Rectal smooth muscle tissue (tissue), 1 donor: ENCODE results near the gene ZDHHC17.

Experiments
- H3K27ac ChIP-seq: one replicate; pipeline ENCODE4 v1.7.0; 2013; ENCODE audit warnings: low read depth, low read length, inconsistent platforms
- H3K27me3 ChIP-seq: one replicate; pipeline ENCODE4 v1.7.0; 2013; ENCODE audit warnings: low read length; ENCODE audit not compliant: control insufficient read depth, insufficient read depth
- H3K36me3 ChIP-seq: one replicate; pipeline ENCODE4 v1.7.0; 2013; ENCODE audit warnings: low read length; ENCODE audit not compliant: control insufficient read depth, insufficient read depth
- H3K4me1 ChIP-seq: one replicate; pipeline ENCODE4 v1.7.0; 2013; ENCODE audit warnings: low read length; ENCODE audit not compliant: control insufficient read depth, insufficient read depth
- H3K4me3 ChIP-seq: one replicate; pipeline ENCODE4 v1.7.0; 2013; ENCODE audit warnings: low read length
- H3K9ac ChIP-seq: one replicate; pipeline ENCODE4 v1.7.0; 2013; ENCODE audit warnings: low read length

Gene ZDHHC17

DNA sequence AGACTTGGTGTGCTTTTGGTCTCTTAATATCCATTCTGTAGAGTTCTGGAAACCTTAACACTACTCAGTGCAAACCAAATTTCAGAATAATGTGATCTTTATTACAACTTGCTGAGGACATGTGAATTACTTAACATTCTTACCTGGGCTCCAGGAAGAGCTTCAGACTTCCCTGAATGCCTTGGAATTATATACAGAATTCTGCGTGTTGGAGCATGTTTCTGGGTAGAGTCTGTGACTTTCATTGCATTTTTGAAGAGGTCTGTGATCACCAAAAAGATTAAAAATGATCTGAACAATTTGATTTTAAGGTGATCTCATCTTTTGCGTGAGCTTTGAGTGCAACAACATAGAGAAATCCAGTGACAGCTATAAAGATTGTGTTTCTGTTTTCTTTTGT, 35.4 kb downstream of the ZDHHC17 start:
- no peaks in the 10 kb centered on the region for H3K4me1 ChIP-seq
- H3K36me3 ChIP-seq, result peaks cover 7% of the 10 kb centered on the region
- H3K27ac ChIP-seq, result no peak overlapping the region
- H3K9ac ChIP-seq, result no peak overlapping the region
- no peak overlapping the region for H3K4me3 ChIP-seq
- no peaks in the 10 kb centered on the region for H3K27me3 ChIP-seq

DNA sequence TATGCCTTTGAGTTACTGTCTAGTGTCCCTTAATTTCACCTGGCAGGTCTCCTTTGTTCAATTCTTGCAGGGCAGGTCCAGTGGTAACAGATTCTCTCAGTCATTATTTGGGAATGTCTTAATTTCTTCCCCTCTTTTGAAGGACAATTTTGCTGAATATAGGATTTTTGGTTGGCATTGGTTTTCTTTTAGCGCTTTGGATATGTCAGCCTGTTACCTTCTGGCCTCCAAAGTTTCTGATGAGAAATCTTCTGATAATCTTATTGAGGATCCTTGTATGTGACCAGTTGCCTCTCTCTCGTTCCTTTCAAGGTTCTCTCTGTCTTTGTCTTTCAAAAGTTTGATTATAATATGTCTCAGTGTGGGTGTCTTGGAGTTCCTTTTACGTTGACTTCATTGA, 38.1 kb downstream of the ZDHHC17 start:
- no peak overlapping the region for H3K4me3 ChIP-seq
- no peaks in the 10 kb centered on the region for H3K4me1 ChIP-seq
- H3K27ac ChIP-seq, result no peak overlapping the region
- H3K36me3 ChIP-seq, result peaks cover 7% of the 10 kb centered on the region
- H3K27me3 ChIP-seq, result no peaks in the 10 kb centered on the region
- H3K9ac ChIP-seq, result no peak overlapping the region

DNA sequence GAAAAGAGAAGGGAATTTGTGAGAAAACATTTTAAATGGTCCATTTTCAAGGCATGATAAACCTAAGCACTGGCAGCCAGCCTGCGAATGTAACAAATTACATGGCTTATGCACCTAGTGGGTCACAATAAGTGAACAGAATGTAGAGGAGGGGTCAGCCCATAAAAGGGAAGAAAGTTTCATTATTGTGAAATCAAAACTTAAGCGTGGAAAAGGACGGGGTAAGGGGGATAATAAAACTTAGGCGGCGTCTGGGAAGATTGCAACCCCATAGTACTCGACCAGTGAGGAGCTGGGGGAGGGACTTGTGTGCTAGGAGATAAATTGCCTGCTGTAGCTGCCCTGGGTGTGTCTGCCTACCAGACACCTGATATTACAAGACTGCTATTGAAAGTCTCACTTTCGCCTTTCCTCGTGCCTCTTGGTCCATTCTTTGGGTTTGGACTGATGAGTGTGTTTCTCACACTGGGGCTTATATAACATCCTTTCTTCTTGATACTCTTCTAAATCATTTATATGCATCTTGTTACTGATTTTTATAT, 40.6 kb downstream of the ZDHHC17 start:
- H3K36me3 ChIP-seq, result peaks cover 2% of the 10 kb centered on the region

DNA sequence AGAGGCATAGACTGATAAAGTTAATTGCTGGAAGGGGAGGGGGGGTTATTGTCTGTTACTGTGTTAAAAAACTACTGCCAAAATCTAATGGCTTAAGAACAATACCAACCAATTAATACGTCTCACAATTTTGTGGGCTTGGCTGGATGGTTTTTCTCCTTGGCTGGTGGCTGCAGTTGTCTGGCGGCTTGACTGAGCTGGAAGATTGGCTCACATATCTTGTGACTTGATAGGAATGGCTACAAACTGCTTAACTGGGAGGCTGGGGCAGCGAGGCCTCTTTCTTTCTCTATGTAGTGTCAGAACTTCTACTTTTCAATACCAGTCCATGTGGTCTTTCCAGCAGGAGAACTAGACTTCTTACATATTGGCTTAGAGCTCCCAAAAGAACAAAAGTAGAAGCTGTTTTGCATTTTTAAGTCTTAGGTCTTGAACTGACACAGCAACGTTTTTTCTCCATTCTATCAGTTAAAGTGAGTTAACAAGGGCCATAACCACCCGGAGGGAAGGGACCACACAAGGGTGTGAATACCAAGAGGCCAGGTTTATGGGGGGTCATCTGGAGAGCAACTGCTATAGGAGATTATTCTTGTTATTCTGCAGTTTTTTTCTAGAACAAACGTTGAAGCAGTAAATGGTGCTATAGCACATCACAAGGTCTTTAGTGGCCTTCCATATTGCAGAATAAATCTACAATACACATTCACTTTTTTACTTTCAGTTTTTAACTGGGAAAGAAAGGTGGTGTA, 46.9 kb downstream of the ZDHHC17 start:
- Histone ChIP-seq H3K27ac (no peak overlapping the region), H3K9ac (no peak overlapping the region), H3K36me3 (no peaks in the 10 kb centered on the region), H3K27me3 (no peaks in the 10 kb centered on the region), H3K4me3 (no peak overlapping the region), H3K4me1 (no peaks in the 10 kb centered on the region)

More for the DNA sequence above, 40.6 kb downstream of the ZDHHC17 start:
- Histone ChIP-seq H3K27ac (no peak overlapping the region), H3K9ac (no peak overlapping the region), H3K4me1 (no peaks in the 10 kb centered on the region), H3K4me3 (no peak overlapping the region), H3K27me3 (no peaks in the 10 kb centered on the region)

DNA sequence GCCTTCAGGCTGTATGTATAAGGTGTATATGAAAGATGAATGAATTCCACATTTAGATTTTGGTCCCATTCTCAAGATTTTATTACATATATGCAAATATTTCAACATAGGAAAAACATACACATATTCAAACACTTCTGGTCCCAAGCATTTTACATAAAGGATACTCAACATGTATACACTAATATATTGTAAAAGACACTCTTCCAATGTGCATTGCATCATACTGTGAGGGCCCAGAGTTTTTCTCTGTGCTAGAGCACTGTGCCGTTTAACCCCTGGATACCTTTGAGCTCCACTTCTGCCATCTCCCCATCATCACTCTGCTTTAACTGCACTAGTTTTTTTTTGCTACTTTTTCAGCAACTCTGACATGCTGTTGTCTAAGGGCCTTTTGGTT, 48.1 kb downstream of the ZDHHC17 start:
- Histone ChIP-seq H3K36me3 (no peaks in the 10 kb centered on the region), H3K4me1 (no peaks in the 10 kb centered on the region), H3K27ac (no peak overlapping the region), H3K9ac (no peak overlapping the region), H3K4me3 (no peak overlapping the region), H3K27me3 (no peaks in the 10 kb centered on the region)

DNA sequence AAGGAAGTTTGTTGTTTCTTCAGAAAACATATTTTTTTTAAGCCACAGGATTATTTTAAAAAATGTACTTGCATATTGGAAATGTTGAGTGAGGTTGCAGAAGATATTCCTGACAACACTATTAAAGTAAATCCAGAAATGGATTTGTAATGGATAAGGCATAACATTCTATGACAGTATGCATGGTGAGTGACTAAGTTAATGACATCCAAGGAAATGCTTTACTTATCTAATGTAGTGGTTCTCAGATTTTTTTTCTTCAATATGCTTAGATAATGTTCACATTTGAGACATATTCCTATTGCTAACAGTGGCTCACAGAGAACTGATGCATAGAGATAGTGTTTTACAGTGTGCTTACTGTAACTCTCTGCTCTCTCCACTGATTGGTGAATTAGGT, 49.4 kb downstream of the ZDHHC17 start:
- Histone ChIP-seq H3K4me1 (no peaks in the 10 kb centered on the region), H3K27me3 (no peaks in the 10 kb centered on the region), H3K4me3 (no peak overlapping the region)

DNA sequence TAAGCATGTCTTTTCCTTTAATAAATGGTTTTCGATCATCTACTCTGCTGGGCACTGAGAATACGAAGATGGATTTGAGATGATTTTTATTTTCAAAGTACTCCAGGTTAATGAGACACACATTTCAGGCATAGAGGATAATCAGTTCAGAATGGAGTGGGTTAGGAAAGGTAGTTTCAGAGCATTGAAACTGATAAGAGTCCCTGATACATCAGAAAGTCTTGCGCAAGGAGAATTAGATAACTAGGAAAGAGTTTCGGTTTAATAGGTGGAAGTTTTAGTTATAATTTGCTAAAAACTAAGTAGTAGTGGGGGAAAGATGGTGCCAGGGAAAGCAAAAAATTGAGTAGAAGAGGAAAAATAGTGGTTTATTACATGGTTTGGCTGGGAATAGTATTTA, 50.1 kb downstream of the ZDHHC17 start:
- Histone ChIP-seq H3K27ac (no peak overlapping the region), H3K4me1 (no peaks in the 10 kb centered on the region), H3K4me3 (no peak overlapping the region), H3K9ac (no peak overlapping the region), H3K36me3 (no peaks in the 10 kb centered on the region), H3K27me3 (no peaks in the 10 kb centered on the region)

More for the DNA sequence above, 49.4 kb downstream of the ZDHHC17 start:
- no peak overlapping the region for H3K9ac ChIP-seq
- H3K36me3 ChIP-seq, result no peaks in the 10 kb centered on the region
- H3K27ac ChIP-seq, result no peak overlapping the region

DNA sequence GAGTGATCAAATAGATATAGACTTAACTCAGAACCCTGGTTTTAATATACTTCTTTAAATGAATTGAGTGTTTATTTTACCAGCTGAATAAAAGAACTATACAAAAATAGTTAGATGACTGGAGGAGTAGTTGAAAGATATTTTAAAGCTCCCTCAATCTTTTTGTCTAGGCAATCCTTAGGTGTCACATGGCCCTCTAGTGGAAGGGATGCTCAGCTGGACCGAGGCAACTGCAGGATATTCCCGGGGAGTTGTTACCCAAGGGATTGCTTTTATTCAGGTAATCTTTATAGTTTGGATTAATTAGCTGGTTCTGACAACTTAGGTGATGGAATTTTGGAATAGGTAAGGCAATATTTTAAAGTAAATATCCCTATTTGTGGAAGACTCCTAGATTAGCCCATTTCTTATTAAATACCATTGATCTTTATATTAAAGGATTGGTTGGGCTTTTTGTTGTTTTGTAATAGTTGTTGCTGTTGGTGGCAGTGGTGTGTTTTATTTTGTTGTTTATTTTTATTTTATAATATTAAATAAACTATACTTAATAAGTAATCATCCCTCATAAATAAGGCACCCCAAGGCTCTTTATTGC, 57.1 kb downstream of the ZDHHC17 start:
- H3K36me3 ChIP-seq, result no peaks in the 10 kb centered on the region
- H3K27me3 ChIP-seq, result no peaks in the 10 kb centered on the region
- H3K9ac ChIP-seq, result no peak overlapping the region
- no peaks in the 10 kb centered on the region for H3K4me1 ChIP-seq
- no peak overlapping the region for H3K27ac ChIP-seq
- H3K4me3 ChIP-seq, result no peak overlapping the region

DNA sequence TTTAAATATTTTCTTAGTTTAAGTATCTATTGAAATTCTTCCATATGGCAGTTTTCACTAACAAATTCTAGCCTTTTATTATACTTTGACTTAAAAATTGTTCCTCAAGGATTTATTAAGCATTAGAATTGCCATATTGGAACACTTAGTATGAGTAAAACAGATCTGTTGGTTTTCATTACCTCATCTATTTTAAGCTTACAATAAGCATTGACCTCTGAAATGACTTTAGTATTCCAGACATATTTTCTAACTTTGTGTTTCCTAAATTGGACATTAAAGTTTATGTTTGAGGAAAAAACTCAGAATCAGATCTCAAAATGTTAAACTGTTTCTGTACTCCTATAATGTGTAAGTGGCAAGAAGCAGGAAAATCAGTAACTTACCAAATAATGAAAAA, 66.5 kb downstream of the ZDHHC17 start:
- H3K4me3 ChIP-seq, result no peak overlapping the region
- no peak overlapping the region for H3K27ac ChIP-seq
- peaks cover 8% of the 10 kb centered on the region for H3K36me3 ChIP-seq
- no peaks in the 10 kb centered on the region for H3K4me1 ChIP-seq
- H3K9ac ChIP-seq, result no peak overlapping the region
- H3K27me3 ChIP-seq, result no peaks in the 10 kb centered on the region

DNA sequence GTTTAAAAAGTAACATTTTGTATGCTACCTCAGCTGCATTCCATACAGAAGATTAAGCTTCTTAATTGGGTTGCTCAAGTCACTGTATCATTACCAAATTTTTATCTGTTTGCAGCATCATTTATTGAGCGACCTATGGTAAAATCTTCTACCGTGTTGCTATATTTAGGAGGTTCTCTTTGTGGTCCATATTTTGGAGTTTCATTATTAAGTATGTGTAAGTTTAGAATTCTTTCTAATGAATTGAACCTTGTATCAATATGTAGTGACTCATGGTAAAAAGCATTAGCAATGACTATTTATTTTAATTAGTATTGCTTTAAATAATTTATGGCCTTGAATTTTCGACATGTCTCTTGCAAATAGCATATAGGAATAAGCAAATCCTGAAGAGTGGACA, 72.7 kb downstream of the ZDHHC17 start:
- H3K9ac ChIP-seq, result no peak overlapping the region
- H3K36me3 ChIP-seq, result peaks cover 2% of the 10 kb centered on the region
- H3K27ac ChIP-seq, result no peak overlapping the region
- no peak overlapping the region for H3K4me3 ChIP-seq
- H3K27me3 ChIP-seq, result no peaks in the 10 kb centered on the region
- no peaks in the 10 kb centered on the region for H3K4me1 ChIP-seq

DNA sequence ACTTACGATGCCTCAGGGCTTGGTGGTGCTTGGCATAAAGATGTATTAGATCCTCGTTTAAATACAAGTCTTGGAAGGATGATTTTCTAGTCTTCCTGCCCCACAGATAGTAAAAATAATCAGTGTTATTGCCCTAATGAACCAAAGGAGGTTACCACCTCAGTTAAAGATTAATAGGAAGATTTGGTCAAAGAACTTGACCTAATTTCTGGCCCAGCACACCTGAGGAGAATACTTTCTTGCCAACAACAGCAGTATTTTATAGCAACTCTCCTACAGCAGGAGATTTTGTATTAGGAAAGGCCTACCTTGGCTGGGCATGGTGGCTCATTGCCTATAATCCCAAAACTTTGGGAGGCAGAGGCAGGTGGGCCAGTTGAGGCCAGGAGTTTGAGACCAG, 83.3 kb downstream of the ZDHHC17 start:
- H3K4me3 ChIP-seq, result no peak overlapping the region
- H3K36me3 ChIP-seq, result peaks cover 8% of the 10 kb centered on the region
- no peaks in the 10 kb centered on the region for H3K4me1 ChIP-seq
- no peaks in the 10 kb centered on the region for H3K27me3 ChIP-seq
- no peak overlapping the region for H3K27ac ChIP-seq
- no peak overlapping the region for H3K9ac ChIP-seq

DNA sequence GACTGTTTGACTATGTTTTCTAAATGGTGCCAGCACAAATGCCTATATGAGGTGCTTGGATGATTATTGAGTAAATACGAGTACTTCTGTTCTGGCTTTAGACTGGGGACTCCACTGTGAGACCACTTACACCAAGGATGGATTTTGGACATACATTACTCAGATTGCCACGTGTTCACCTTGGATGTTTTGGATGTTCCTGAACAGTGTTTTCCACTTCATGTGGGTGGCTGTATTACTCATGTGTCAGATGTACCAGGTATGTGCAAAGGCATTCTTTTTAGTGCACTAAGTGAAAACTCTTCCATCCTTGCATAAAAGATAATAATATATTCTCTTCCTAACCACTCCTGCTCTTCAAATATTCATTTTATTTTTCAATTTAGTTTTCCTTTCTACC, 84.2 kb downstream of the ZDHHC17 start:
- no peak overlapping the region for H3K9ac ChIP-seq
- no peaks in the 10 kb centered on the region for H3K4me1 ChIP-seq
- no peak overlapping the region for H3K27ac ChIP-seq
- no peak overlapping the region for H3K4me3 ChIP-seq
- H3K27me3 ChIP-seq, result no peaks in the 10 kb centered on the region
- H3K36me3 ChIP-seq, result peaks cover 8% of the 10 kb centered on the region

DNA sequence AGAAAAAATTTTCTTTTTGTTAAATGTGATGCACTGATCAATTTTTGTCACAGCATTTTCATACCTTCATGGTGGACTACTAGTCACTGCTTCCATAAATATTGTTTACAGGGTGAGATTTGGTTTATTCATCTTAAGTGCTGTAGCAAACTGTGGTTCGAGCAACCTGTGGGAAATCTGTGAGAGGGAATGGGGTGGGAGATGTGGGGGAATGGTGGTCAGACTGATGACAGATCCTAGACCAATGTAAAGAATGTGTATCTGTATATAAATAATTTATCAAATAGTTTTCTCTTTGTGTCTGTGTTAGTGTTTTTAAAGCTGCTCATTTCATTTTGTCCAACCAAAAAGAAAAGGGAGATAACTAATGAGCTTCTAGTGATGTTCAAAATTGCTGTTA, 88.2 kb downstream of the ZDHHC17 start:
- no peak overlapping the region for H3K4me3 ChIP-seq
- H3K4me1 ChIP-seq, result no peaks in the 10 kb centered on the region
- no peaks in the 10 kb centered on the region for H3K27me3 ChIP-seq
- H3K36me3 ChIP-seq, result peaks cover 8% of the 10 kb centered on the region
- no peak overlapping the region for H3K27ac ChIP-seq
- no peak overlapping the region for H3K9ac ChIP-seq
